H1 (cell line): ENCODE measurements around the gene PSMB9. TPM values are rescaled to one million over a fixed set of nuclear protein-coding genes. Genes with fewer than 3 reads are reported as not detected.

ENCODE experiments used
- CTCF ChIA-PET: fragments of 300-600 bp; sonication (Branson Sonifier 250); formaldehyde crosslinking; loops from one replicate; lab custom pipeline; 2021; ENCODE audit not compliant: partially characterized antibody; lab: Charles Lee
- POLR2A ChIA-PET: fragments of 300-600 bp; sonication (Branson Sonifier 250); formaldehyde crosslinking; loops from one replicate; lab custom pipeline; 2021; ENCODE audit warnings: inconsistent platforms; ENCODE audit not compliant: partially characterized antibody; lab: Charles Lee
- DNase-seq, 2 experiments: peaks; one replicate each; pipeline versions ENCODE4 v3.0.0 to v3.0.0-alpha.2; 2010 to 2022; ENCODE audit warnings: low spot score in 2 of 2, low read depth in 1 of 2, mixed read lengths in 1 of 2
- FAIRE-seq: peaks from 2 replicates; lab custom pipeline; 2011; peaks lifted over from hg19 to GRCh38; lab: Jason Lieb, UNC
- H2AFZ ChIP-seq: 2 replicates; pipeline ENCODE4 v1.8.1; 2012; ENCODE audit warnings: low read length, inconsistent platforms
- H2AK5ac ChIP-seq: 2 replicates; pipeline ENCODE4 v1.6.1; 2013; ENCODE audit warnings: low read depth, low read length
- H2BK120ac ChIP-seq: replicated peaks from 2 replicates; pipeline ENCODE3; 2013; ENCODE audit warnings: low read depth, low read length, inconsistent platforms
- H2BK12ac ChIP-seq: 2 replicates; pipeline ENCODE4 v1.6.1; 2013; ENCODE audit warnings: low read depth, low read length
- H2BK15ac ChIP-seq: 2 replicates; pipeline ENCODE4 v1.6.1; 2013; ENCODE audit warnings: low read length
- H2BK20ac ChIP-seq: 2 replicates; pipeline ENCODE4 v1.6.1; 2013; ENCODE audit warnings: low read length
- H2BK5ac ChIP-seq: 2 replicates; pipeline ENCODE4 v1.6.1; 2013; ENCODE audit warnings: low read depth, low read length
- H3K14ac ChIP-seq: 2 replicates; pipeline ENCODE4 v1.6.1; 2013; ENCODE audit warnings: inconsistent platforms; ENCODE audit not compliant: insufficient read length
- H3K18ac ChIP-seq: 2 replicates; pipeline ENCODE4 v1.6.1; 2013; ENCODE audit warnings: low read length; ENCODE audit errors: extremely low read depth
- H3K23ac ChIP-seq: 2 replicates; pipeline ENCODE4 v1.6.1; 2013; ENCODE audit warnings: inconsistent platforms; ENCODE audit not compliant: insufficient read length
- H3K23me2 ChIP-seq: 2 replicates; pipeline ENCODE4 v1.6.1; 2013; ENCODE audit warnings: low read depth, low read length
- H3K27ac ChIP-seq: 2 replicates; pipeline ENCODE4 v1.6.1; 2011; ENCODE audit warnings: low read depth, low read length, inconsistent platforms
- H3K27me3 ChIP-seq, 4 experiments: replicated peaks in 1 of 4; 1 replicate in 1 of 4; 2 replicates in 3 of 4; pipeline versions ENCODE4 v1.6.1 to v1.8.1; 2011 to 2013; ENCODE audit warnings: low read length in 3 of 4, mild to moderate bottlenecking in 3 of 4, inconsistent platforms in 2 of 4, mixed read lengths in 2 of 4, moderate library complexity in 1 of 4; ENCODE audit not compliant: control insufficient read depth in 3 of 4, insufficient read depth in 3 of 4; ENCODE audit errors: extremely low read depth in 1 of 4
- H3K36me3 ChIP-seq, 4 experiments: 2 replicates each; pipeline versions ENCODE4 v1.6.1 to v1.8.1; 2011 to 2013; ENCODE audit warnings: mild to moderate bottlenecking in 4 of 4, low read length in 3 of 4, moderate library complexity in 2 of 4, control low read depth in 1 of 4, inconsistent platforms in 1 of 4; ENCODE audit not compliant: insufficient read depth in 4 of 4, control insufficient read depth in 2 of 4
- H3K4ac ChIP-seq: replicated peaks from 2 replicates; pipeline ENCODE3; 2013; ENCODE audit warnings: low read length, low read depth, mixed read lengths, inconsistent platforms; ENCODE audit not compliant: insufficient read length
- H3K4me1 ChIP-seq, 4 experiments: replicated peaks in 1 of 4; 1 replicate in 1 of 4; 2 replicates in 3 of 4; pipeline versions ENCODE4 v1.6.1 to v1.8.1; 2011 to 2013; ENCODE audit warnings: low read length in 3 of 4, inconsistent platforms in 2 of 4, mixed read lengths in 1 of 4; ENCODE audit not compliant: insufficient read depth in 4 of 4, control insufficient read depth in 3 of 4
- H3K4me2 ChIP-seq, 2 experiments: 2 replicates each; pipeline versions ENCODE4 v1.6.1 to v1.8.1; 2011 to 2013; ENCODE audit warnings: low read depth in 2 of 2, low read length in 2 of 2, control low read depth in 1 of 2, inconsistent platforms in 1 of 2, mild to moderate bottlenecking in 1 of 2; ENCODE audit not compliant: insufficient read depth in 1 of 2
- H3K4me3 ChIP-seq, 4 experiments: fragments of 200-600, 300-600 bp in 1 of 4; sonication (generic), shearing (Covaris generic), sonication (Bioruptor Twin) in 1 of 4; 2 replicates each; pipeline versions ENCODE4 v1.5.1 to v1.8.1; 2011 to 2016; ENCODE audit warnings: low read length in 4 of 4, low read depth in 3 of 4, control low read depth in 2 of 4, inconsistent platforms in 2 of 4, mild to moderate bottlenecking in 2 of 4, mixed read lengths in 1 of 4, moderate library complexity in 1 of 4; ENCODE audit not compliant: insufficient read depth in 2 of 4; ENCODE audit errors: extremely low read depth in 1 of 4
- H3K56ac ChIP-seq: replicated peaks from 2 replicates; pipeline ENCODE3; 2013; ENCODE audit warnings: low read depth, mild to moderate bottlenecking, mixed read lengths, low read length, inconsistent platforms; ENCODE audit not compliant: insufficient read length
- H3K79me1 ChIP-seq: 2 replicates; pipeline ENCODE4 v1.6.1; 2013; ENCODE audit warnings: low read depth, low read length, control low read depth
- H3K79me2 ChIP-seq, 2 experiments: 2 replicates each; pipeline versions ENCODE4 v1.6.1 to v1.8.1; 2012 to 2013; ENCODE audit warnings: low read length in 2 of 2, mild to moderate bottlenecking in 2 of 2, inconsistent platforms in 1 of 2; ENCODE audit not compliant: insufficient read depth in 2 of 2, control insufficient read depth in 1 of 2
- H3K9ac ChIP-seq, 4 experiments: replicated peaks in 1 of 4; 1 replicate in 1 of 4; 2 replicates in 3 of 4; pipeline versions ENCODE4 v1.6.1 to v1.8.1; 2011 to 2013; ENCODE audit warnings: low read depth in 3 of 4, low read length in 3 of 4, control low read depth in 2 of 4, mild to moderate bottlenecking in 2 of 4, moderate library complexity in 2 of 4, inconsistent platforms in 1 of 4; ENCODE audit errors: extremely low read depth in 1 of 4
- H3K9me3 ChIP-seq, 2 experiments: 2 replicates each; pipeline versions ENCODE4 v1.6.1 to v1.8.1; 2012 to 2013; ENCODE audit warnings: mild to moderate bottlenecking in 2 of 2, moderate library complexity in 2 of 2, control low read depth in 1 of 2, inconsistent platforms in 1 of 2, low read depth in 1 of 2, low read length in 1 of 2, mixed read lengths in 1 of 2; ENCODE audit not compliant: insufficient read depth in 2 of 2
- H4K20me1 ChIP-seq, 2 experiments: replicated peaks in 1 of 2; 2 replicates each; pipeline versions ENCODE3 to v1.8.1; 2011 to 2013; ENCODE audit warnings: inconsistent platforms in 2 of 2, low read length in 2 of 2, mild to moderate bottlenecking in 1 of 2; ENCODE audit not compliant: insufficient read depth in 2 of 2, control insufficient read depth in 1 of 2
- H4K5ac ChIP-seq: 2 replicates; pipeline ENCODE4 v1.6.1; 2013; ENCODE audit warnings: low read length, low read depth, mixed read lengths, inconsistent platforms; ENCODE audit not compliant: insufficient read length
- H4K8ac ChIP-seq: 2 replicates; pipeline ENCODE4 v1.8.0; 2013; ENCODE audit warnings: mild to moderate bottlenecking, moderate library complexity, low read length, inconsistent platforms; ENCODE audit not compliant: insufficient read depth; ENCODE audit errors: extremely low read depth
- H4K91ac ChIP-seq: replicated peaks from 2 replicates; pipeline ENCODE3; 2013; ENCODE audit warnings: low read length, mixed read lengths, inconsistent platforms; ENCODE audit not compliant: insufficient read length
- HDAC6 ChIP-seq: IDR thresholded peaks from one replicate; pipeline ENCODE4 v1.7.1; 2012; ENCODE audit warnings: low read depth, mild to moderate bottlenecking, inconsistent platforms, low read length, moderate library complexity
- WGBS, 2 experiments: shearing (Covaris generic) in 1 of 2; methylation state at CpG; one replicate each; pipeline versions ENCODE4 v1.1.6 to v1.1.7; 2013 to 2015; ENCODE audit warnings: low lambda C conversion rate in 2 of 2, mixed read lengths in 2 of 2, inconsistent platforms in 1 of 2, low coverage in 1 of 2, missing lambda C conversion rate in 1 of 2; ENCODE audit not compliant: insufficient replicate concordance in 2 of 2, insufficient coverage in 1 of 2, insufficient read length in 1 of 2; ENCODE audit errors: extremely low coverage in 1 of 2, missing lambda C conversion rate in 1 of 2; 5-methylcytosine and 5-hydroxymethylcytosine counted together
- polyA plus RNA-seq, 7 experiments: library from polyadenylated mRNA; depleted of rRNA in 3 of 7; stranded (reverse) in 5 of 7; unstranded in 2 of 7; fragments of >200 nt in 5 of 7; fragments of 200-250 nt in 2 of 7; gene quantifications; 1 replicate in 5 of 7; 2 replicates in 1 of 7; 4 replicates in 1 of 7; pipeline versions ENCODE4 v1.2.1 to v1.2.3, GENCODE V29; 2011 to 2013; ENCODE audit warnings: missing spikeins in 2 of 7, mixed read lengths in 2 of 7
- total RNA-seq: library from RNA; stranded (reverse); fragmentation: NEBNext Ultra II Directional; extraction: Animal tissue kit (Norgen Biotek cat#: 25700); gene quantifications from 2 replicates; pipeline ENCODE4 v1.2.1, GENCODE V29; 2021

The PSMB9 gene
- total and polyA plus RNA-seq, 2 of the 8 experiments (the other 6 are each of a cell fraction or from before 2014, with no cell fraction given) = 4.5 to 22.8 TPM

DNA sequence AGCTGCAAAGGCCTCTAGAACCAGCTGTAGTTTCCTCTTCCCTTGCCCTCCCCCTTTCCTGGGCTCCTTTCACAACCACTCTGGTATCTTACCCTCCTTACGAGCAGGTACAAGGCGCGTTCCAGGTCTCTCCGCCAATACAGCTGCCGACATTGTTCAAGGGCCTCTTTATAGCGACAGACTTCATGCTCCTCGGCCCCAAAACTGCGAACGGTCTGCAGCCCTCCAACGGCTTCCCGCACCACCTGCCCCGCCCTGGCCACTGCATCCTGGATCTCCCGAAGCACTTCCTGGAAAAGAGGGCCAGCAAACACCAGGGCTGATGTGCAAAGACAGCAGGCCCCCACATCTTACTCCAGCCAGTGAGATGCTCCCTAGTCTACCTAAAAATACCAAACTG is 21.5 kb upstream of the PSMB9 start:
- FAIRE-seq = no peak
- no peak overlapping the region for H2BK20ac ChIP-seq
- H2AK5ac ChIP-seq = no peak overlapping the region
- H3K56ac ChIP-seq = no peak overlapping the region
- H2BK120ac ChIP-seq = no peak overlapping the region
- H4K8ac ChIP-seq = peak overlapping the region; percentile 53; the same call in 1 of the 2 replicates
- H3K4me2 ChIP-seq = no peak overlapping the region
- peaks cover 2% of the 10 kb centered on the region for H3K23me2 ChIP-seq
- H2BK12ac ChIP-seq = no peak overlapping the region
- H3K18ac ChIP-seq = no peak overlapping the region
- no peak overlapping the region for H3K27ac ChIP-seq
- WGBS, 2 experiments = 87% methylated on average over 13 of the region's 13 CpGs; no CpG with 5 or more reads in 1 of the 2 experiments
- H3K27me3 ChIP-seq = no peaks in the 10 kb centered on the region; a peak in 1 of 7 replicates
- no peak overlapping the region for H2BK15ac ChIP-seq
- H3K4me3 ChIP-seq = no peak overlapping the region
- H2AFZ ChIP-seq = no peak overlapping the region
- no peak overlapping the region for H2BK5ac ChIP-seq
- H3K9ac ChIP-seq = no peak overlapping the region
- no peak overlapping the region for H4K5ac ChIP-seq
- TF ChIP-seq HDAC6 = no peak
- no peaks in the 10 kb centered on the region for H3K79me2 ChIP-seq
- H3K36me3 ChIP-seq = peaks cover 0 to 2% (median 0%) of the 10 kb centered on the region in 4 experiments; a peak in 4 of 8 replicates
- H3K79me1 ChIP-seq = no peaks in the 10 kb centered on the region
- ChIA-PET POLR2A (interaction anchor here (1.1 to 3.4 kb wide), 3 partner anchors 13 to 140 kb away, joined by 3 to 8 read pairs (median 3); no protein-coding TSS in a partner anchor), CTCF (interaction anchor here (1.0 kb wide), 1 partner anchor 36 kb away, joined by 4 read pairs; no protein-coding TSS in a partner anchor)
- H3K4me1 ChIP-seq = peaks cover 0 to 2% (median under 1%) of the 10 kb centered on the region in 4 experiments; a peak in 5 of 7 replicates
- DNase-seq = no peak
- H4K20me1 ChIP-seq = peaks cover 0 to 1% of the 10 kb centered on the region in 2 experiments
- H3K9me3 ChIP-seq = no peaks in the 10 kb centered on the region
- H3K14ac ChIP-seq = no peak overlapping the region
- H3K23ac ChIP-seq = no peak overlapping the region
- H3K4ac ChIP-seq = no peak overlapping the region
- no peak overlapping the region for H4K91ac ChIP-seq
